Activated CD4-positive, alpha-beta memory T cell treated with anti-CD3 and anti-CD28 coated beads for 36 hours (primary cell): ENCODE results near the gene ARHGEF17. TPM values are rescaled to one million over a fixed set of nuclear protein-coding genes. Genes with fewer than 3 reads are reported as not detected.

Experiments
- CTCF ChIA-PET: fragments of 350-600 bp; sonication (Branson Sonifier 250); formaldehyde crosslinking; loops from one replicate; lab custom pipeline; 2021; ENCODE audit warnings: antibody characterized with exemption, inconsistent platforms; lab: Charles Lee
- POLR2A ChIA-PET: fragments of 350-600 bp; sonication (Branson Sonifier 250); formaldehyde crosslinking; loops from one replicate; lab custom pipeline; 2021; ENCODE audit warnings: antibody characterized with exemption; lab: Charles Lee
- DNase-seq: peaks from one replicate; pipeline ENCODE4 v3.0.0-alpha.2; 2020
- H3K27ac Mint-ChIP-seq: one replicate; pipeline ENCODE4 v1.8.0; 2021; ENCODE audit warnings: mixed read lengths
- H3K27me3 Mint-ChIP-seq: one replicate; pipeline ENCODE4 v1.8.0; 2021; ENCODE audit warnings: mixed read lengths
- H3K36me3 Mint-ChIP-seq: one replicate; pipeline ENCODE4 v1.8.0; 2021; ENCODE audit warnings: mixed read lengths
- H3K4me1 Mint-ChIP-seq: one replicate; pipeline ENCODE4 v1.8.0; 2021; ENCODE audit warnings: low read depth, mixed read lengths
- H3K4me3 Mint-ChIP-seq: one replicate; pipeline ENCODE4 v1.8.0; 2021; ENCODE audit warnings: mild to moderate bottlenecking, mixed read lengths
- H3K9me3 Mint-ChIP-seq: one replicate; pipeline ENCODE4 v1.8.0; 2021; ENCODE audit warnings: mixed read lengths
- intact Hi-C: fragments of 100-400 bp; cut with micrococcal nuclease; formaldehyde crosslinking; loops from one replicate; pipeline ENCODE4 v1.15.1; 2023
- total RNA-seq, 2 experiments: library from RNA; stranded (reverse); gene quantifications; one replicate each; pipeline ENCODE4 v1.2.3, GENCODE V29; 2021

ARHGEF17 gene
- total RNA-seq, 2 experiments from 2014 or later = 0.07 TPM; not detected in 1

- no peak overlapping the region for H3K27ac Mint-ChIP-seq
- no peak for DNase-seq
- no peak overlapping the region for H3K4me3 Mint-ChIP-seq
- CTCF ChIA-PET = interaction anchor here (1.2 to 1.5 kb wide), 2 partner anchors 20 to 24 kb away, joined by 4 to 7 read pairs; no protein-coding TSS in a partner anchor
- H3K4me1 Mint-ChIP-seq = no peaks in the 10 kb centered on the region
- no peaks in the 10 kb centered on the region for H3K27me3 Mint-ChIP-seq
- POLR2A ChIA-PET = no interaction called here
- H3K9me3 Mint-ChIP-seq = no peaks in the 10 kb centered on the region
- H3K36me3 Mint-ChIP-seq = no peaks in the 10 kb centered on the region
- intact Hi-C loops = no loop called here
Measured at GRCh38 chr11:73330569-73331093, 22.6 kb downstream of the ARHGEF17 start.

GRCh38 chr11:73331138-73331916, 23.3 kb downstream of the ARHGEF17 start:
- Mint-ChIP-seq H3K36me3 (no peaks in the 10 kb centered on the region), H3K27ac (no peak overlapping the region), H3K4me3 (no peak overlapping the region), H3K4me1 (no peaks in the 10 kb centered on the region), H3K9me3 (no peaks in the 10 kb centered on the region), H3K27me3 (no peaks in the 10 kb centered on the region)
- POLR2A ChIA-PET = interaction anchor here (0.6 to 0.8 kb wide), 2 partner anchors 12 to 85 kb away, joined by 3 read pairs; no protein-coding TSS in a partner anchor
- intact Hi-C loops = no loop called here
- CTCF ChIA-PET = interaction anchor here (1.2 kb wide), 2 partner anchors 25 to 29 kb away, joined by 3 to 4 read pairs; no protein-coding TSS in a partner anchor
- no peak for DNase-seq

GRCh38 chr11:73333173-73333572, 25.1 kb downstream of the ARHGEF17 start:
- POLR2A ChIA-PET = no interaction called here
- DNase-seq = no peak

GRCh38 chr11:73333640-73334383, 25.7 kb downstream of the ARHGEF17 start:
- DNase-seq = no peak
- Mint-ChIP-seq H3K4me3 (no peak overlapping the region), H3K4me1 (no peaks in the 10 kb centered on the region), H3K36me3 (no peaks in the 10 kb centered on the region), H3K27me3 (no peaks in the 10 kb centered on the region), H3K9me3 (no peaks in the 10 kb centered on the region), H3K27ac (no peak overlapping the region)
- CTCF ChIA-PET = interaction anchor here (0.5 to 6.2 kb wide), 4 partner anchors 27 to 381 kb away, joined by 3 to 123 read pairs (median 16); partner anchors contain the start of gene ARHGEF17
- intact Hi-C loops = loop anchor here (2.0 kb wide), 1 partner anchor 39 kb away; no protein-coding TSS in a partner anchor
- POLR2A ChIA-PET = no interaction called here

More at GRCh38 chr11:73333173-73333572, 25.1 kb downstream of the ARHGEF17 start:
- H3K9me3 Mint-ChIP-seq = no peaks in the 10 kb centered on the region
- H3K27ac Mint-ChIP-seq = no peak overlapping the region
- CTCF ChIA-PET = interaction anchor here (1.0 to 6.2 kb wide), 2 partner anchors 19 to 26 kb away, joined by 3 to 123 read pairs; partner anchors contain the start of gene ARHGEF17
- intact Hi-C loops = no loop called here
- H3K4me1 Mint-ChIP-seq = no peaks in the 10 kb centered on the region
- H3K27me3 Mint-ChIP-seq = no peaks in the 10 kb centered on the region
- H3K36me3 Mint-ChIP-seq = no peaks in the 10 kb centered on the region
- H3K4me3 Mint-ChIP-seq = no peak overlapping the region

- Mint-ChIP-seq H3K27me3 (no peaks in the 10 kb centered on the region), H3K36me3 (no peaks in the 10 kb centered on the region), H3K4me3 (no peak overlapping the region), H3K9me3 (no peaks in the 10 kb centered on the region), H3K27ac (no peak overlapping the region), H3K4me1 (no peaks in the 10 kb centered on the region)
- ChIA-PET CTCF (interaction anchor here (0.5 to 6.2 kb wide), 23 partner anchors 8 to 381 kb away, joined by 3 to 123 read pairs (median 4); partner anchors contain the start of gene ARHGEF17), POLR2A (interaction anchor here (1.4 kb wide), 1 partner anchor 27 kb away, joined by 5 read pairs; no protein-coding TSS in a partner anchor)
- no peak for DNase-seq
- intact Hi-C loops = loop anchor here (1.0 to 5.0 kb wide), 3 partner anchors 27 to 147 kb away; no protein-coding TSS in a partner anchor
Measured at GRCh38 chr11:73334384-73335203, 26.5 kb downstream of the ARHGEF17 start.

GRCh38 chr11:73335204-73335923, 27.3 kb downstream of the ARHGEF17 start:
- H3K36me3 Mint-ChIP-seq = no peaks in the 10 kb centered on the region
- H3K9me3 Mint-ChIP-seq = no peaks in the 10 kb centered on the region
- H3K27me3 Mint-ChIP-seq = no peaks in the 10 kb centered on the region
- no peaks in the 10 kb centered on the region for H3K4me1 Mint-ChIP-seq
- H3K4me3 Mint-ChIP-seq = no peak overlapping the region
- H3K27ac Mint-ChIP-seq = no peak overlapping the region
- ChIA-PET POLR2A (interaction anchor here (0.7 to 1.4 kb wide), 2 partner anchors 28 to 1735 kb away, joined by 3 to 5 read pairs; no protein-coding TSS in a partner anchor), CTCF (interaction anchor here (0.6 to 6.2 kb wide), 27 partner anchors 8 to 291 kb away, joined by 3 to 123 read pairs (median 4); partner anchors contain the start of gene ARHGEF17)
- peak; percentile 83 for DNase-seq
- intact Hi-C loops = loop anchor here (1.0 to 5.0 kb wide), 3 partner anchors 28 to 148 kb away; no protein-coding TSS in a partner anchor

GRCh38 chr11:73337846-73338245, 29.8 kb downstream of the ARHGEF17 start:
- no peak for DNase-seq
- no peak overlapping the region for H3K27ac Mint-ChIP-seq
- no peaks in the 10 kb centered on the region for H3K36me3 Mint-ChIP-seq
- no peaks in the 10 kb centered on the region for H3K9me3 Mint-ChIP-seq
- H3K4me1 Mint-ChIP-seq = no peaks in the 10 kb centered on the region
- H3K4me3 Mint-ChIP-seq = no peak overlapping the region
- intact Hi-C loops = loop anchor here (5.0 kb wide), 1 partner anchor 151 kb away; no protein-coding TSS in a partner anchor
- ChIA-PET CTCF (interaction anchor here (0.5 to 6.2 kb wide), 10 partner anchors 13 to 904 kb away, joined by 3 to 123 read pairs (median 4); partner anchors contain the start of genes ARHGEF17 and CLPB), POLR2A (no interaction called here)
- H3K27me3 Mint-ChIP-seq = no peaks in the 10 kb centered on the region

- Mint-ChIP-seq H3K4me3 (no peak overlapping the region), H3K27ac (no peak overlapping the region), H3K9me3 (no peaks in the 10 kb centered on the region), H3K4me1 (no peaks in the 10 kb centered on the region), H3K27me3 (no peaks in the 10 kb centered on the region), H3K36me3 (no peaks in the 10 kb centered on the region)
- intact Hi-C loops = loop anchor here (5.0 kb wide), 1 partner anchor 151 kb away; no protein-coding TSS in a partner anchor
- CTCF ChIA-PET = interaction anchor here (6.2 kb wide), 1 partner anchor 31 kb away, joined by 123 read pairs; the partner anchor contains the start of gene ARHGEF17
- POLR2A ChIA-PET = no interaction called here
- no peak for DNase-seq
Measured at GRCh38 chr11:73338279-73338678, 30.2 kb downstream of the ARHGEF17 start.

GRCh38 chr11:73340164-73340563, 32.1 kb downstream of the ARHGEF17 start:
- ChIA-PET POLR2A (no interaction called here), CTCF (interaction anchor here (1.9 to 2.9 kb wide), 2 partner anchors 11 to 20 kb away, joined by 5 to 18 read pairs; no protein-coding TSS in a partner anchor)

GRCh38 chr11:73342633-73343032, 34.6 kb downstream of the ARHGEF17 start:
- no peak for DNase-seq
- no peaks in the 10 kb centered on the region for H3K36me3 Mint-ChIP-seq
- H3K27me3 Mint-ChIP-seq = no peaks in the 10 kb centered on the region
- H3K4me1 Mint-ChIP-seq = no peaks in the 10 kb centered on the region
- intact Hi-C loops = no loop called here
- H3K9me3 Mint-ChIP-seq = no peaks in the 10 kb centered on the region
- ChIA-PET CTCF (interaction anchor here (0.5 to 2.9 kb wide), 2 partner anchors 9 to 43 kb away, joined by 3 to 18 read pairs; no protein-coding TSS in a partner anchor), POLR2A (no interaction called here)
- no peak overlapping the region for H3K4me3 Mint-ChIP-seq
- H3K27ac Mint-ChIP-seq = no peak overlapping the region

More at GRCh38 chr11:73340164-73340563, 32.1 kb downstream of the ARHGEF17 start:
- intact Hi-C loops = no loop called here
- H3K4me1 Mint-ChIP-seq = no peaks in the 10 kb centered on the region
- H3K36me3 Mint-ChIP-seq = no peaks in the 10 kb centered on the region
- DNase-seq = no peak
- no peak overlapping the region for H3K27ac Mint-ChIP-seq
- H3K27me3 Mint-ChIP-seq = no peaks in the 10 kb centered on the region
- H3K4me3 Mint-ChIP-seq = no peak overlapping the region
- H3K9me3 Mint-ChIP-seq = no peaks in the 10 kb centered on the region
